Measurements from ENCODE around the gene CCDC171.

The CCDC171 gene

DNA sequence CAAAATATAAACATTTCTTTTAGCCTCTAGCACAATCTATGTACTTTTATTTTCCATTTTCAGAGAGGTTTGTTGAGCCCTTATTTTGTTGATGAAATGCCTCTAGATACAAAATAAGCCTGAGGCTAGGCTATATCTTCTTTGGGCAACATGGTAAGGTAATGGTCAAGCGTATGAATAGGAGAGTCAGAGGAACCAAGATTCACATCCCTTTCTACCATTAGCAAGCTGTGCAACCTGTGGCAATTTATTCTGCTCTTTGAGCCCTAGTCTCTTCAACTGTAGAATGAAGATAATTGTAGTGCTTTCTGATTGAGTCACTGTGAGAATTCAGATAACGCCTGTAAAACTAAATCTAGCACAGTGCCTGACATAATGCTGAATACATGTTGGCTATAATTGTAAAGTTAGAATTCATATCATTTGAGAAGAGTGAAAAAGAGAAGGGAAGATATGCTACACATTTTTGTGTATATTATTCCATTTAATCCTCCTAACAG is 412.5 kb downstream of the CCDC171 start:
- no peak overlapping the region for H2AFZ ChIP-seq (ENCODE audit: low read depth, low read length)
- no peak overlapping the region for H3K4me2 ChIP-seq (ENCODE audit: low read length)
- no peak overlapping the region for H3K9ac ChIP-seq (ENCODE audit: low read length)
- TF ChIP-seq EZH2phosphoT487 (IDR thresholded peaks at IDR 0.05; ENCODE audit: low read depth) = no peak
- no peaks in the 10 kb centered on the region for H3K36me3 ChIP-seq (replicated peaks; ENCODE audit: low read depth, low read length)
- no peaks in the 10 kb centered on the region for H3K27me3 ChIP-seq (ENCODE audit: low read depth, low read length)
- no peak overlapping the region for H3K27ac ChIP-seq (ENCODE audit: low read length)
- no peaks in the 10 kb centered on the region for H3K4me1 ChIP-seq (ENCODE audit: low read length)
- no peak overlapping the region for H3K4me3 ChIP-seq (ENCODE audit: low read length)
- H3K9me3 ChIP-seq (ENCODE audit: insufficient read depth, low read length) = no peaks in the 10 kb centered on the region
- H3K79me2 ChIP-seq (ENCODE audit: low read length) = no peaks in the 10 kb centered on the region
- no peaks in the 10 kb centered on the region for H4K20me1 ChIP-seq (ENCODE audit: insufficient read depth, low read length)

DNA sequence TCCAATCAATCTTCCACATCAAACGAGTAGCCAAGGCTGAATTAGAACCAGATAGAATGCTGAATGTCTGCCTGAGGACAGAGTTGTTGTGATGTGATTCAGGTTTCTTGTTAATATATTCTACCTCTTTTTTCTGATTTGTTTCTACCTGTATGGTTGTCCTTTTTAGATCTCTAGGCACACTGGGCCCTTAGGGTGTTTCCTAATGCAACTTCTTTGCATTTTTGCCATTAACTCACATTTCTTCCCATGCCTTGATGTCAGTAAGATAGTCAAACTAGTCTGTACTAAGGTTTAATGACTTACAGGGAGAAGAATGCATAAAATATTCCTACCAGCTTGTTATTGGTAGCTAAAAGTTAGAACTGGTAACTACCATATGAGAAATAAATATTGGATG is 413.6 kb downstream of the CCDC171 start:
- Histone ChIP-seq H3K79me2 (ENCODE audit: low read length) (no peaks in the 10 kb centered on the region), H3K9me3 (ENCODE audit: insufficient read depth, low read length) (no peaks in the 10 kb centered on the region), H2AFZ (ENCODE audit: low read depth, low read length) (no peak overlapping the region), H3K4me2 (ENCODE audit: low read length) (no peak overlapping the region), H3K36me3 (replicated peaks; ENCODE audit: low read depth, low read length) (no peaks in the 10 kb centered on the region), H3K9ac (ENCODE audit: low read length) (no peak overlapping the region), H3K4me1 (ENCODE audit: low read length) (no peaks in the 10 kb centered on the region), H3K4me3 (ENCODE audit: low read length) (no peak overlapping the region), H3K27me3 (ENCODE audit: low read depth, low read length) (no peaks in the 10 kb centered on the region), H4K20me1 (ENCODE audit: insufficient read depth, low read length) (no peaks in the 10 kb centered on the region), H3K27ac (ENCODE audit: low read length) (no peak overlapping the region)
- TF ChIP-seq EZH2phosphoT487 (IDR thresholded peaks at IDR 0.05; ENCODE audit: low read depth) = no peak
- TF ChIP-seq, protein P1, sequence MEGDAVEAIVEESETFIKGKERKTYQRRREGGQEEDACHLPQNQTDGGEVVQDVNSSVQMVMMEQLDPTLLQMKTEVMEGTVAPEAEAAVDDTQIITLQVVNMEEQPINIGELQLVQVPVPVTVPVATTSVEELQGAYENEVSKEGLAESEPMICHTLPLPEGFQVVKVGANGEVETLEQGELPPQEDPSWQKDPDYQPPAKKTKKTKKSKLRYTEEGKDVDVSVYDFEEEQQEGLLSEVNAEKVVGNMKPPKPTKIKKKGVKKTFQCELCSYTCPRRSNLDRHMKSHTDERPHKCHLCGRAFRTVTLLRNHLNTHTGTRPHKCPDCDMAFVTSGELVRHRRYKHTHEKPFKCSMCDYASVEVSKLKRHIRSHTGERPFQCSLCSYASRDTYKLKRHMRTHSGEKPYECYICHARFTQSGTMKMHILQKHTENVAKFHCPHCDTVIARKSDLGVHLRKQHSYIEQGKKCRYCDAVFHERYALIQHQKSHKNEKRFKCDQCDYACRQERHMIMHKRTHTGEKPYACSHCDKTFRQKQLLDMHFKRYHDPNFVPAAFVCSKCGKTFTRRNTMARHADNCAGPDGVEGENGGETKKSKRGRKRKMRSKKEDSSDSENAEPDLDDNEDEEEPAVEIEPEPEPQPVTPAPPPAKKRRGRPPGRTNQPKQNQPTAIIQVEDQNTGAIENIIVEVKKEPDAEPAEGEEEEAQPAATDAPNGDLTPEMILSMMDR (IDR thresholded peaks at IDR 0.05; ENCODE audit: low read depth, low read length) = no peak

DNA sequence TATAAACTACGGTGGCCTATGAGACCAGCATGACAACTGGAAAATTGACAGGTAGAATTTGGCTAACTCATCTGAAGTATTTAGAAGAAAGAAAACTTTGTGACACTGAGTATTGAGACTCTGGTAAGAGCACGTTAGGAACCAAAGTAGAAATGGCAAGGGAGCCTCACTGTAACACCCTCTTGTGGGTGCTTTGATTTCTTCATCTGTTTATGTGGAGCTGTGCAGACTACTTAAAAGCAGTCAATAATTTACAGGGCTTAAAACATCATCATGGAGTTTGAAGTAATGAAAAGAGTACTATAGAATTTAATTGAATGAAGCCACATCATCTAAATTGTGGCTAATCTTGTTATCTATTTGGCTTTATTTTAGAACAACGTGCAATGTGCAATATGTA is 414.2 kb downstream of the CCDC171 start:
- Histone ChIP-seq H3K27ac (ENCODE audit: low read length) (no peak overlapping the region), H3K79me2 (ENCODE audit: low read length) (no peaks in the 10 kb centered on the region), H3K9ac (ENCODE audit: low read length) (no peak overlapping the region), H4K20me1 (ENCODE audit: insufficient read depth, low read length) (no peaks in the 10 kb centered on the region), H3K4me2 (ENCODE audit: low read length) (no peak overlapping the region), H3K27me3 (ENCODE audit: low read depth, low read length) (no peaks in the 10 kb centered on the region), H3K4me3 (ENCODE audit: low read length) (no peak overlapping the region), H2AFZ (ENCODE audit: low read depth, low read length) (no peak overlapping the region), H3K9me3 (ENCODE audit: insufficient read depth, low read length) (no peaks in the 10 kb centered on the region), H3K36me3 (replicated peaks; ENCODE audit: low read depth, low read length) (no peaks in the 10 kb centered on the region), H3K4me1 (ENCODE audit: low read length) (no peaks in the 10 kb centered on the region)
- no peak for TF ChIP-seq EZH2phosphoT487 (IDR thresholded peaks at IDR 0.05; ENCODE audit: low read depth)

DNA sequence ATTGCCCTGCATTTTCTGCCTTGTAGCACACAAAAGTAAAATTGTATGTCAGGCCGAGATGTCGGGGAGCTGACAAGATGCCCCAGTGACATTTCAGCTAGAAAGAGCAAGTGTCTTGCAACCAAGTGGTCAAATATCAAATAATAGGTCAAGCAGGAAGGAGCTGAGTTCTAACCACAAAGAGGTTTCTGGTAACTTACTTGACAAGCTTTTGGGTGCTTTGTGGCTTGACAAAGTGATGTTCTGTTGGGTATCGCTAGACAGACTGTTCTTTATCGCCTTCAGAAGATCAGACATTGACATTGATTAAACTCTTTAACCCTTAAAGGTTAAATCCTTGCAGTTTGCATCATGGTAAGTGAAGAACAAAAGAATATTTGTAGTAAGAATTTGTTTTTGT is 419.9 kb downstream of the CCDC171 start:
- Histone ChIP-seq H3K4me2 (ENCODE audit: low read length) (no peak overlapping the region), H3K79me2 (ENCODE audit: low read length) (no peaks in the 10 kb centered on the region), H3K4me3 (ENCODE audit: low read length) (no peak overlapping the region), H3K36me3 (replicated peaks; ENCODE audit: low read depth, low read length) (no peaks in the 10 kb centered on the region), H3K4me1 (ENCODE audit: low read length) (no peaks in the 10 kb centered on the region), H3K9ac (ENCODE audit: low read length) (no peak overlapping the region), H3K27ac (ENCODE audit: low read length) (no peak overlapping the region), H3K27me3 (ENCODE audit: low read depth, low read length) (no peaks in the 10 kb centered on the region), H3K9me3 (ENCODE audit: insufficient read depth, low read length) (no peaks in the 10 kb centered on the region), H2AFZ (ENCODE audit: low read depth, low read length) (no peak overlapping the region), H4K20me1 (ENCODE audit: insufficient read depth, low read length) (no peaks in the 10 kb centered on the region)
- no peak for TF ChIP-seq EZH2phosphoT487 (IDR thresholded peaks at IDR 0.05; ENCODE audit: low read depth)
- TF ChIP-seq, protein P1 (IDR thresholded peaks at IDR 0.05; ENCODE audit: low read depth, low read length) = no peak

DNA sequence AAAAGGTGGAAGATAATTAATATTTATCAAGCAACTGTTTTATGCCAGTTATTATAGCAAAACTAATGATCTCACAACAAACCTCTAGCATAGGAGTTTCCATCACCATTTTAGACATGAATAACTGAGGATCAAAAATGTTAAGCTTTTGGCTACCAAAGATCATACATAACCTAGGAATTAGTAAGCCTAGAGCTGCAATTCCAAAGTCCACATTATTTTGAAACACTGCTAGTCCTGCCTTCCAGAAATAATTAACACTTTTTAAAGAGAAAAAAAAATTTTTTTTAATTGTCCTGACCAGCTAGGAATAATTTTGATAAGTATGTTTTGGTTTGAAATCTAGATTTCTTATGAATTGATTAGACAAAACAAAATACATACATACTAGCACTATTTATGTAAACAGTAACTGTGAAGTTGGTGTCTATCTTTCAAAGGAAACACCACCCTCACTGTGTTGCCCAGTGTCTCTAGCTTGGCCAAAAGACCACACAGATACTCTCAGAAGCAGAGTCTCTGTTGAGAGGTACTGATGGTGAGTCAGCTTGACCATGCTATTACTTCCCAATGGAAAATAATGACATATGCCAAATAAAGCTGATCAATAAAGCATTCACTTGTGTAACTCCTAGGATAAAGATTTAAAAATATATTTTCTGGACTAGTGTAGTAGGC is 422.4 kb downstream of the CCDC171 start:
- Histone ChIP-seq H3K4me3 (ENCODE audit: low read length) (no peak overlapping the region), H3K4me2 (ENCODE audit: low read length) (no peak overlapping the region), H3K79me2 (ENCODE audit: low read length) (no peaks in the 10 kb centered on the region), H4K20me1 (ENCODE audit: insufficient read depth, low read length) (no peaks in the 10 kb centered on the region), H3K9me3 (ENCODE audit: insufficient read depth, low read length) (no peaks in the 10 kb centered on the region), H3K27me3 (ENCODE audit: low read depth, low read length) (no peaks in the 10 kb centered on the region), H3K4me1 (ENCODE audit: low read length) (no peaks in the 10 kb centered on the region), H2AFZ (ENCODE audit: low read depth, low read length) (no peak overlapping the region), H3K9ac (ENCODE audit: low read length) (no peak overlapping the region), H3K36me3 (replicated peaks; ENCODE audit: low read depth, low read length) (no peaks in the 10 kb centered on the region), H3K27ac (ENCODE audit: low read length) (no peak overlapping the region)
- TF ChIP-seq EZH2phosphoT487 (IDR thresholded peaks at IDR 0.05; ENCODE audit: low read depth) = no peak
- TF ChIP-seq, protein P1 (IDR thresholded peaks at IDR 0.05; ENCODE audit: low read depth, low read length) = no peak
